ENCODE results near the gene FMO2.

DNA sequence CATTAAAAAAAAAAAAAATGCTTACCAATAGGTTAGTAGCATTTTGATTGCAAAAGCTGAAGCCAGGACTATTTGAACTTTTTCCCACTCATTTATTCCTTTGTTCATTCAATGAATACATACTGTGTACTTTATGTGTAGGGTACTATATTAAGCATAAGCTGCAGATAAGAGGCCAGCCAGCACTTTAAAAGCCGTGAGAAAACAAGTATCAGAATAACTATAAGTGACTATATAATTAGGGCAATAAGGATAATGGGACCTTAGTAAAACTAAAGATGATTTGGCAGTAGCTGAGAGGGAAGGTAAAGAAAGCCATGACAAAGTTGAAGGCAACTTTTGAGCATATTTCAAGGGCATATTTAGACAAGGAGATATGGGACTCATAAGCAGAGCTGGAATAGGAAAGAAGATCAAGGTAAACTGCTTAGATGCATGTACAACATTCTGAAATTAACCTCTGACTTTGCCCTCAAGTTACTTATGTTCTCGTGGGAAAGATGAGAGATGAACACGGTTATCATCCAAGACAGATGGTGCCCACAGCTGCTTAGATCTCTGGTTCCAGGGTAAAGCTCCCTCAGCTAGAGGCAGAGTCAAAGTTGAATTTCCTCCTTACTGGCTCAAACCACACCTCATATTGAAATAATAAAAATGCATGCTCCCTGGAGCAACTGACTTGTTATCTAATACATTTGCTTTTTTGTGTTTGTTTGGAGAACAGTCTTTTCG, 44.0 kb upstream of the FMO2 start:
- TF ChIP-seq SIRT6 (IDR thresholded peaks at IDR 0.05; ENCODE audit: low read length) (no peak), BCL11A (IDR thresholded peaks at IDR 0.05; ENCODE audit: low read depth in 2 of 2, low read length in 2 of 2) (no peak), CEBPB (IDR thresholded peaks at IDR 0.05; ENCODE audit: low read depth, low read length) (no peak), EP300 (IDR thresholded peaks at IDR 0.05; ENCODE audit: borderline replicate concordance in 1 of 2, low read depth in 2 of 2, low read length in 2 of 2) (no peak), POLR2A (IDR thresholded peaks at IDR 0.05; ENCODE audit: control extremely low read depth in 1 of 2, low read depth in 2 of 2, low read length in 2 of 2) (no peak), SP4 (IDR thresholded peaks at IDR 0.05; ENCODE audit: low read length) (no peak), RFX5 (IDR thresholded peaks at IDR 0.05; ENCODE audit: borderline replicate concordance, low read depth, low read length) (no peak)
- TF ChIP-seq, protein P1, sequence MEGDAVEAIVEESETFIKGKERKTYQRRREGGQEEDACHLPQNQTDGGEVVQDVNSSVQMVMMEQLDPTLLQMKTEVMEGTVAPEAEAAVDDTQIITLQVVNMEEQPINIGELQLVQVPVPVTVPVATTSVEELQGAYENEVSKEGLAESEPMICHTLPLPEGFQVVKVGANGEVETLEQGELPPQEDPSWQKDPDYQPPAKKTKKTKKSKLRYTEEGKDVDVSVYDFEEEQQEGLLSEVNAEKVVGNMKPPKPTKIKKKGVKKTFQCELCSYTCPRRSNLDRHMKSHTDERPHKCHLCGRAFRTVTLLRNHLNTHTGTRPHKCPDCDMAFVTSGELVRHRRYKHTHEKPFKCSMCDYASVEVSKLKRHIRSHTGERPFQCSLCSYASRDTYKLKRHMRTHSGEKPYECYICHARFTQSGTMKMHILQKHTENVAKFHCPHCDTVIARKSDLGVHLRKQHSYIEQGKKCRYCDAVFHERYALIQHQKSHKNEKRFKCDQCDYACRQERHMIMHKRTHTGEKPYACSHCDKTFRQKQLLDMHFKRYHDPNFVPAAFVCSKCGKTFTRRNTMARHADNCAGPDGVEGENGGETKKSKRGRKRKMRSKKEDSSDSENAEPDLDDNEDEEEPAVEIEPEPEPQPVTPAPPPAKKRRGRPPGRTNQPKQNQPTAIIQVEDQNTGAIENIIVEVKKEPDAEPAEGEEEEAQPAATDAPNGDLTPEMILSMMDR (IDR thresholded peaks at IDR 0.05; ENCODE audit: control extremely low read depth in 1 of 3, insufficient read depth in 1 of 3, low read depth in 1 of 3, low read length in 3 of 3), result no peak
- TF ChIP-seq, protein P2, sequence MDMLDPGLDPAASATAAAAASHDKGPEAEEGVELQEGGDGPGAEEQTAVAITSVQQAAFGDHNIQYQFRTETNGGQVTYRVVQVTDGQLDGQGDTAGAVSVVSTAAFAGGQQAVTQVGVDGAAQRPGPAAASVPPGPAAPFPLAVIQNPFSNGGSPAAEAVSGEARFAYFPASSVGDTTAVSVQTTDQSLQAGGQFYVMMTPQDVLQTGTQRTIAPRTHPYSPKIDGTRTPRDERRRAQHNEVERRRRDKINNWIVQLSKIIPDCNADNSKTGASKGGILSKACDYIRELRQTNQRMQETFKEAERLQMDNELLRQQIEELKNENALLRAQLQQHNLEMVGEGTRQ (IDR thresholded peaks at IDR 0.05; ENCODE audit: low read length), result no peak

All from H1 (cell line).